Stimulated activated naive CD8-positive, alpha-beta T cell treated with anti-CD3 and anti-CD28 coated beads, Interleukin-15, Interleukin-2, amounts not matched to agents 100 ng/mL and 50 ng/mL, for 24 hours (primary cell): Measurements from ENCODE around the gene RTN3.

Source experiments
- H3K27ac Mint-ChIP-seq: one replicate; pipeline ENCODE4 v1.8.0; 2021; ENCODE audit warnings: mild to moderate bottlenecking, mixed read lengths
- H3K27me3 Mint-ChIP-seq: one replicate; pipeline ENCODE4 v1.8.0; 2021; ENCODE audit warnings: mixed read lengths
- H3K36me3 Mint-ChIP-seq: one replicate; pipeline ENCODE4 v1.8.0; 2021; ENCODE audit warnings: low read depth, mixed read lengths
- H3K4me1 Mint-ChIP-seq: one replicate; pipeline ENCODE4 v1.8.0; 2021; ENCODE audit warnings: low read depth, mixed read lengths
- H3K4me3 Mint-ChIP-seq: one replicate; pipeline ENCODE4 v1.8.0; 2021; ENCODE audit warnings: mild to moderate bottlenecking, mixed read lengths
- H3K9me3 Mint-ChIP-seq: one replicate; pipeline ENCODE4 v1.8.0; 2021; ENCODE audit warnings: mixed read lengths

Gene RTN3

GRCh38 chr11:63795066-63795465 is 113.8 kb downstream of the RTN3 start:
- no peaks in the 10 kb centered on the region for H3K4me1 Mint-ChIP-seq
- H3K27me3 Mint-ChIP-seq = peaks cover 4% of the 10 kb centered on the region
- peaks cover 7% of the 10 kb centered on the region for H3K36me3 Mint-ChIP-seq
- no peak overlapping the region for H3K27ac Mint-ChIP-seq
- H3K9me3 Mint-ChIP-seq = peaks cover 9% of the 10 kb centered on the region
- H3K4me3 Mint-ChIP-seq = no peak overlapping the region

DNA sequence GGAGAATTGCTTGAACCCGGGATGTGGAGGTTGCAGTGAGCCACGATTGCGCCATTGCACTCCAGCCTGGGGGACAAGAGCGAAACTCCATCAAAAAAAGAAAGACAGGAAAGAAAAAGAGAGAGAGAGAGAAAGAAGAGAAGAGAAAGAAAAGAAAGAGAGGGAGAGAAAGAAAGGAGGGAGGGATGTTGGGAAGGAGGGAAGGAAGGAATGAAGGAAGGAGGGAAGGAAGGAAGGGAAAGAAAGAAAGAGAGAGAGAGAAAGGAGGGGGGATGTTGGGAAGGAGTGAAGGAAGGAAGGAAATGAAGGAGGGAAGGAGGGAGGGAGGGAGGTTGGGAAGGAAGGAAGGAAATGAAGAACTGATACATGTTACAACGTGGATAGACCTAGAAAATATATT is 119.6 kb downstream of the RTN3 start:
- Mint-ChIP-seq H3K27me3 (peaks cover 4% of the 10 kb centered on the region), H3K4me3 (no peak overlapping the region), H3K27ac (no peak overlapping the region), H3K36me3 (no peaks in the 10 kb centered on the region), H3K4me1 (no peaks in the 10 kb centered on the region), H3K9me3 (no peaks in the 10 kb centered on the region)

DNA sequence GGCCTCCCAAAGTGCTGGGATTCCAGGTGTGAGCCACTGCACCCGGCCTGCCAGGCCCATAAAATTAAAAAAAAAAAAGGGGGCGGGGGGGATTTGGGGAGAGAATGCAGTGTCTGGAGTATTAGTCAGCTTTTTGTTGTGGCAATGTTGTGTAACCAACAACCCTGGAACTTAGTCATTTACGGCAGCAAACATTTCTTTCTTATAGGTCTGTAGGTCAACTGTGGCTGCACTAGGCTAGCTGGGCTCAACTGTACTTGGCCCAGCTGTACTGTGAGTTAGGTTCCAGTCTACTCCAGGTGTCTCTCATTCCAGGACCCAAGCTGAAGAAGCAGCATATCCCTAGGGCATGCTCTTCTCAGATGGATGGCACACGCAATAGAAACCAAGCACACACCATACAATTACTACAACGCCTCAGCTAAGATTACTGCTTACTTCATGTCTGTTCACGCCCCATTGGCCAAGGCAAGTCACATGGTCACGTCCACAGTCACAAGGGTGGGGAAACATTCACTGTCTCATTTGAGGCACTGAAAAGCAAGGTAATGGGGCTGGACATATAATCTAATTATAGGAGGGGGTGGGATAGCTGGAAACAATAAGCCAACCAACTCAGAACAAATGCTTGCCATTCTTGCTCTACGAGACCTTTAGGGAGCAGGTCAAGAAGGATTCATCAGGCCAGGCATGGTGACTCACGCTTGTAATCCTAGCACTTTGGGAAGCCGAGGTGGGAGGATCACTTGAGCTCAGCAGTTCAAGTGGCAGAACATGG is 121.5 kb downstream of the RTN3 start:
- Mint-ChIP-seq H3K4me1 (no peaks in the 10 kb centered on the region), H3K27ac (no peak overlapping the region), H3K36me3 (no peaks in the 10 kb centered on the region), H3K4me3 (no peak overlapping the region), H3K27me3 (peaks cover 4% of the 10 kb centered on the region), H3K9me3 (no peaks in the 10 kb centered on the region)

DNA sequence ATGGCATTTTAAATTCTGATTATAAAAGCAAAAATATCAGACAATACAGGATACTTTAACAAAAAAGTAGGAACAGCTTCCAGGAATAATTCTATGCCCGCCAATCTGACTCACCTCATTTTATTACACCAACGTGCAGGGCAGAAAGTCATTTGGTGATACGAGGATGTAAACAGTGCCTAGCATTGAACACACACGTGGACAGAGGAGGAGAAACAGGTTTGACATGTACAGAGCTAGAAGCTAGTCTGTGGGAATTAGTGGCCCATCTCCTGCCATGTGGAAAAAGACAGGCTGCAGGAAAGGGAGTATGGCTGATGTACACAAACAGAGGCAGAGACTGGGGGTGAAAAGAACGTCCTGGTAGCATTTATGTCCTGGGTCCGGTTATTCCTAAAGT is 123.0 kb downstream of the RTN3 start:
- Mint-ChIP-seq H3K9me3 (no peaks in the 10 kb centered on the region), H3K4me3 (no peak overlapping the region)

DNA sequence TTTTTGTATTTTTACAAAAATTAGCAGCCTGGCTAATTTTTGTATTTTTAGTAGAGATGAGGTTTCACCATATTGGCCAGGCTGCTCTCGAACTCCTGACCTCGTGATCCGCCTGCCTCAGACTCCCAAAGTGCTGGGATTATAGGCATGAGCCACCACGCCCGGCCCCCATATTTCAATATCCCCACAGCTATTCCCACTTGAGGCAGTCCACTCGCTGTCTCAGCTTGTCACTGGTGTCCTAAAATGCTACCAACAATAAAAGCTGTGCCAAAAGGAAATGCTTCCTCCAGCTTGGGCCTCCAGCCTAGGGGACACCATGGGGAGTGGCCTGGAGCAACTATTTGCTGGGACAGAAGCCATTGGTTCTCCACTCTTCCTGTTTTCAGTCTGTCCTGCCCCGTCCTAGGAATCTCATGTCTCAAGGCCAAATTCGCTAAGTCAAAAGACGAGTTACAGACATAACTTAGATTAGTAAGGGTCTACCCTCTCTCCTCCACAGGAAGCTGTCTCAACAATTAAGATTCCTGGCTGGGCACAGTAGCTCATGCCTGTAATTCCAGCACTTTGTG is 124.6 kb downstream of the RTN3 start:
- Mint-ChIP-seq H3K36me3 (no peaks in the 10 kb centered on the region), H3K4me3 (no peak overlapping the region), H3K27me3 (no peaks in the 10 kb centered on the region), H3K27ac (no peak overlapping the region), H3K9me3 (no peaks in the 10 kb centered on the region), H3K4me1 (no peaks in the 10 kb centered on the region)

More for the DNA sequence above, 123.0 kb downstream of the RTN3 start:
- Mint-ChIP-seq H3K36me3 (no peaks in the 10 kb centered on the region), H3K4me1 (no peaks in the 10 kb centered on the region), H3K27me3 (no peaks in the 10 kb centered on the region), H3K27ac (no peak overlapping the region)
